H1 (cell line): Measurements from ENCODE around the gene RNF225. TPM values are rescaled to one million over a fixed set of nuclear protein-coding genes. Genes with fewer than 3 reads are reported as not detected.

Experiments
- KDM4A ChIP-seq: IDR thresholded peaks from one replicate; pipeline ENCODE4 v1.7.1; 2012; ENCODE audit warnings: low read depth, mild to moderate bottlenecking, moderate library complexity, low read length, inconsistent platforms; ENCODE audit not compliant: severe bottlenecking
- POLR2A ChIP-seq, 2 experiments: IDR thresholded peaks; 1 replicate in 1 of 2; 2 replicates in 1 of 2; pipeline ENCODE4 v1.6.1; 2011; ENCODE audit warnings: low read depth in 2 of 2, low read length in 2 of 2, mild to moderate bottlenecking in 2 of 2; ENCODE audit errors: control extremely low read depth in 1 of 2
- SUZ12 ChIP-seq: fragments of 200-600 bp; sonication (generic); IDR thresholded peaks from 2 replicates; pipeline ENCODE4 v1.6.1; 2012; ENCODE audit warnings: mild to moderate bottlenecking, inconsistent platforms, low read length, moderate library complexity, mixed read lengths
- polyA plus RNA-seq, 7 experiments: library from polyadenylated mRNA; depleted of rRNA in 3 of 7; stranded (reverse) in 5 of 7; unstranded in 2 of 7; fragments of >200 nt in 5 of 7; fragments of 200-250 nt in 2 of 7; gene quantifications; 1 replicate in 5 of 7; 2 replicates in 1 of 7; 4 replicates in 1 of 7; pipeline versions ENCODE4 v1.2.1 to v1.2.3, GENCODE V29; 2011 to 2013; ENCODE audit warnings: missing spikeins in 2 of 7, mixed read lengths in 2 of 7
- total RNA-seq: library from RNA; stranded (reverse); fragmentation: NEBNext Ultra II Directional; extraction: Animal tissue kit (Norgen Biotek cat#: 25700); gene quantifications from 2 replicates; pipeline ENCODE4 v1.2.1, GENCODE V29; 2021

The RNF225 gene
- total and polyA plus RNA-seq, 2 of the 8 experiments (the other 6 are each of a cell fraction or from before 2014, with no cell fraction given): 0.17 to 1.0 TPM

GRCh38 chr19:58416604-58417003, 21.1 kb downstream of the RNF225 start (continued):
- TF ChIP-seq KDM4A (no peak), POLR2A (IDR thresholded peaks at IDR 0.05; ENCODE audit: control extremely low read depth in 1 of 2, low read depth in 2 of 2, low read length in 2 of 2) (no peak), SUZ12 (no peak)
